ENCODE measurements around the gene SPAG5. TPM values are rescaled to one million over a fixed set of nuclear protein-coding genes. Genes with fewer than 3 reads are reported as not detected.

Gene SPAG5
- total RNA-seq, 1 donor from 2014 or later, result 125 TPM

- intact Hi-C loops (cut with micrococcal nuclease), result loop anchor here (2.0 to 10.0 kb wide), 2 partner anchors 53 to 173 kb away; partner anchors contain the start of genes SARM1 and VTN
Observed at GRCh38 chr17:28547623-28548416, 51.0 kb downstream of the SPAG5 start.

- intact Hi-C loops (cut with micrococcal nuclease), result loop anchor here (10.0 kb wide), 1 partner anchor 172 kb away; the partner anchor contains the start of genes SARM1 and VTN
Observed at GRCh38 chr17:28547096-28547622, 51.7 kb downstream of the SPAG5 start.

GRCh38 chr17:28545787-28546415 lies 52.9 kb downstream of the SPAG5 start:
- intact Hi-C loops (cut with micrococcal nuclease), result loop anchor here (10.0 kb wide), 1 partner anchor 171 kb away; the partner anchor contains the start of genes SARM1 and VTN

GRCh38 chr17:28545141-28545503 lies 53.7 kb downstream of the SPAG5 start:
- intact Hi-C loops (cut with micrococcal nuclease), result loop anchor here (10.0 kb wide), 1 partner anchor 170 kb away; the partner anchor contains the start of genes SARM1 and VTN

GRCh38 chr17:28544402-28545140 lies 54.3 kb downstream of the SPAG5 start:
- intact Hi-C loops (cut with micrococcal nuclease), result loop anchor here (10.0 kb wide), 1 partner anchor 170 kb away; the partner anchor contains the start of genes SARM1 and VTN

GRCh38 chr17:28541439-28541838 lies 57.4 kb downstream of the SPAG5 start:
- intact Hi-C loops (cut with micrococcal nuclease), result loop anchor here (10.0 kb wide), 1 partner anchor 167 kb away; the partner anchor contains the start of genes SARM1 and VTN

- intact Hi-C loops (cut with micrococcal nuclease), result loop anchor here (1.0 to 10.0 kb wide), 2 partner anchors 46 to 165 kb away; partner anchors contain the start of genes SARM1 and VTN
Observed at GRCh38 chr17:28540231-28540630, 58.6 kb downstream of the SPAG5 start.

- intact Hi-C loops (cut with micrococcal nuclease), result no loop called here
Observed at GRCh38 chr17:28538296-28538895, 60.4 kb downstream of the SPAG5 start.

- intact Hi-C loops (cut with micrococcal nuclease), result no loop called here
Observed at GRCh38 chr17:28537219-28537610, 61.6 kb downstream of the SPAG5 start.

GRCh38 chr17:28536532-28537218 lies 62.1 kb downstream of the SPAG5 start:
- intact Hi-C loops (cut with micrococcal nuclease), result no loop called here

GRCh38 chr17:28534740-28535375 lies 64.0 kb downstream of the SPAG5 start:
- intact Hi-C loops (cut with micrococcal nuclease), result no loop called here

GRCh38 chr17:28533091-28533807 lies 65.6 kb downstream of the SPAG5 start:
- intact Hi-C loops (cut with micrococcal nuclease), result no loop called here

- intact Hi-C loops (cut with micrococcal nuclease), result no loop called here
Observed at GRCh38 chr17:28532050-28532960, 66.5 kb downstream of the SPAG5 start.

- intact Hi-C loops (cut with micrococcal nuclease), result no loop called here
Observed at GRCh38 chr17:28530926-28531325, 67.9 kb downstream of the SPAG5 start.

GRCh38 chr17:28530250-28530649 lies 68.6 kb downstream of the SPAG5 start:
- intact Hi-C loops (cut with micrococcal nuclease), result no loop called here

- intact Hi-C loops (cut with micrococcal nuclease), result no loop called here
Observed at GRCh38 chr17:28529013-28529400, 69.8 kb downstream of the SPAG5 start.

GRCh38 chr17:28528327-28529012 lies 70.4 kb downstream of the SPAG5 start:
- intact Hi-C loops (cut with micrococcal nuclease), result no loop called here

Measured in T-helper 2 cell treated with Interferon-gamma antibody and Interleukin-4, amounts not matched to agents 100 ng/mL and 5 ng/mL, for 36 hours (primary cell).